Osteoblast (primary cell): ENCODE data around the gene SAXO1. TPM values are rescaled to one million over a fixed set of nuclear protein-coding genes. Genes with fewer than 3 reads are reported as not detected.
A peak's percentile ranks its signal among the peaks of the same experiment; 100 is the strongest.

Source experiments
- DNase-seq: peaks from one replicate; pipeline ENCODE4 v3.0.0; 2011; ENCODE audit warnings: low spot score, mixed read lengths; ENCODE audit not compliant: insufficient read length; ENCODE audit errors: missing footprints
- H2AFZ ChIP-seq: 2 replicates; pipeline ENCODE4 v1.6.0; 2011; ENCODE audit warnings: mild to moderate bottlenecking, low read length
- H3K27ac ChIP-seq: 2 replicates; pipeline ENCODE4 v1.5.1; 2011; ENCODE audit warnings: mild to moderate bottlenecking, low read depth, low read length, moderate library complexity
- H3K27me3 ChIP-seq: 2 replicates; pipeline ENCODE4 v1.6.0; 2012; ENCODE audit warnings: mild to moderate bottlenecking, control low read depth, inconsistent platforms, low read length, moderate library complexity; ENCODE audit not compliant: insufficient read depth
- H3K36me3 ChIP-seq: 2 replicates; pipeline ENCODE4 v1.5.1; 2011; ENCODE audit warnings: mild to moderate bottlenecking, low read length, control low read depth, moderate library complexity; ENCODE audit not compliant: insufficient read depth
- H3K4me1 ChIP-seq: 2 replicates; pipeline ENCODE4 v1.5.1; 2011; ENCODE audit warnings: mild to moderate bottlenecking, low read length, control low read depth, moderate library complexity; ENCODE audit not compliant: insufficient read depth
- H3K4me2 ChIP-seq: 2 replicates; pipeline ENCODE4 v1.6.0; 2011; ENCODE audit warnings: mild to moderate bottlenecking, low read length; ENCODE audit not compliant: insufficient read depth
- H3K4me3 ChIP-seq: fragments of 200-600 bp; sonication (generic); 3 replicates; pipeline ENCODE4 v1.5.1; 2012; ENCODE audit warnings: mild to moderate bottlenecking, low read length, inconsistent platforms; ENCODE audit not compliant: insufficient read depth
- H3K79me2 ChIP-seq: 2 replicates; pipeline ENCODE4 v1.6.0; 2012; ENCODE audit warnings: mild to moderate bottlenecking, low read length, control low read depth, inconsistent platforms; ENCODE audit not compliant: insufficient read depth
- H3K9me3 ChIP-seq: 2 replicates; pipeline ENCODE4 v1.5.1; 2011; ENCODE audit warnings: low read depth, low read length, control low read depth
- H4K20me1 ChIP-seq: 2 replicates; pipeline ENCODE4 v1.6.0; 2012; ENCODE audit warnings: mild to moderate bottlenecking, low read length, control low read depth; ENCODE audit not compliant: insufficient read depth
- total RNA-seq: library from RNA; depleted of rRNA; stranded (reverse); fragments of >200 nt; gene quantifications from 2 replicates; pipeline ENCODE4 v1.2.3, GENCODE V29; 2012
- TF ChIP-seq, protein P1 (sequence below): IDR thresholded peaks from 2 replicates; pipeline ENCODE4 v1.5.1; 2011; ENCODE audit warnings: mild to moderate bottlenecking, low read depth, low read length, moderate library complexity; ENCODE audit errors: extremely low read depth

Gene SAXO1
- total RNA-seq, 1 donor: under 0.01 TPM

DNA sequence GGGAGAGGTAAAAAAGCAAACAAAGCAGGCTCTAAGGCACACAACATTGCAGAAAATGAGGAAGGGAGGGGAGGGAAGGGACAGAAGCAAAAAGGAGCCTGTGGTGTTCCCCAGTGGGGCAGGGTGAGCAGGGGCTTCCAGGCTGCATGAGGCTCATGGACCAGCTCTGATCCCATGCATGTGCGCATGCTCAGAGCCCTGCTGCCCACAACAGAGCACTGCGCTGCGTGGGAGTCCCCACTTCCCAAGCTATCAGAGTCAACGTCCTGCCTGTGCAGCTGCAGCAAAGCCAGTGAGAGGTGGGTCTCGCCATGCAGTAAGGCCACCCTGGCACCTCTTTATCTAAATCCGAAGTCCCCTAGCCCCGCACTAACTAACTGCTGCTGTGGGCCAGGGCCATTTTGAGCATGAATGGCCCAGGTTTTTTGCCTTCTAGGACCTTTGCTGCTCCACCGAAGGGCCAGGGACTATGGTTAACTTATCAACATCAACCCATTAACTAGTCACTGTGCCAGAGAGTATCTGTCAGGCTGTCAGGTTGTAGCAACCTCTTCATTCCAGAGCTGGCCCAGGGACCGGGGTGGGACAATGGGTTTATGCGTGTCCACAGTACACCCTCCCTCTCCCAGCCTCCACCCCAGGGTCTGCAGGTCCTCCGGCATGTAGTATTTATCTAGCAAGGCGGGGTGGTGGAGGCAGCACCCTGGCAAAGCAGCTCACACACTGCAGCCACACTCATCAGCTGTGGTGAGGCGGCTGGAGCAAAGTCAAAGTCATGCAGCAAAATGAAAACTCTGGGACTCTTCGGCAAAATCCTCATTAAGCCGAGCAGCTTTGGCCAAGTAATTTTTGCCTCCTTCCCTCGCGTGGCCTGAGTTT lies 123.6 kb downstream of the SAXO1 start:
- DNase-seq: no peak
- H2AFZ ChIP-seq: no peak overlapping the region
- TF ChIP-seq, protein P1, sequence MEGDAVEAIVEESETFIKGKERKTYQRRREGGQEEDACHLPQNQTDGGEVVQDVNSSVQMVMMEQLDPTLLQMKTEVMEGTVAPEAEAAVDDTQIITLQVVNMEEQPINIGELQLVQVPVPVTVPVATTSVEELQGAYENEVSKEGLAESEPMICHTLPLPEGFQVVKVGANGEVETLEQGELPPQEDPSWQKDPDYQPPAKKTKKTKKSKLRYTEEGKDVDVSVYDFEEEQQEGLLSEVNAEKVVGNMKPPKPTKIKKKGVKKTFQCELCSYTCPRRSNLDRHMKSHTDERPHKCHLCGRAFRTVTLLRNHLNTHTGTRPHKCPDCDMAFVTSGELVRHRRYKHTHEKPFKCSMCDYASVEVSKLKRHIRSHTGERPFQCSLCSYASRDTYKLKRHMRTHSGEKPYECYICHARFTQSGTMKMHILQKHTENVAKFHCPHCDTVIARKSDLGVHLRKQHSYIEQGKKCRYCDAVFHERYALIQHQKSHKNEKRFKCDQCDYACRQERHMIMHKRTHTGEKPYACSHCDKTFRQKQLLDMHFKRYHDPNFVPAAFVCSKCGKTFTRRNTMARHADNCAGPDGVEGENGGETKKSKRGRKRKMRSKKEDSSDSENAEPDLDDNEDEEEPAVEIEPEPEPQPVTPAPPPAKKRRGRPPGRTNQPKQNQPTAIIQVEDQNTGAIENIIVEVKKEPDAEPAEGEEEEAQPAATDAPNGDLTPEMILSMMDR: no peak

DNA sequence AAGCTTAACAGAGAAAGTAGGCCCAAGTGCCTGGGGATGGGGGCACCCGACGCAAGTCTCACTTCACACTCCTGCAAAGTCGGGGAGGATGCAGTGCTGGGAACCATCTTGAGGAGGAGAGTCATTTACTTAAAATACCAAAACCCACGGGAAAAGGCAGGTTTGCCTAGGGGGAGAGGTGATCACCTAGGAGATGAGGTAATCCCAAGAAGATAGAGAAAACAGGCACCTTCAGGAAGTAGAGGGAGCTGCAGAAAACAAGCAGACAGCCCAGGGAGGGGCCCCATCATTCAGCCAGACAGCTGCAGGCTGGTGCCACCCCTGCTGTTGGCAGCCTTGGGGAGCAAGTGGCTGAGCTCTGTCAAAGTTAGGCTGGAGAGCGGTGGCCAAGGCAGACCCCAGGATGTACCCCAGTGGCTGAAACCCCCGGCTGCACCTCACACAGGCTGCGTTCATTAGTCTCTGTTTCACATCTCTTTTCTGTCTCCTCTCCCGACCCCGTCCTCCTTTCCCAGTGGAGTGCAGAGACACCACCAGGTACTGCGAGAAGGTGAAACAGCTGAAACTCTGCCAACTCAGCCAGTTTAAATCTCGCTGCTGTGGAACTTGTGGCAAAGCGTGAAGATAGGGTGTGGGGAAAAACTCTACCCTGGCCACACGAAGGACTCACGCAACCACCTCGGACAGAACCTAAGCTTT lies 124.9 kb downstream of the SAXO1 start:
- H3K4me3 ChIP-seq: no peak overlapping the region
- H3K27me3 ChIP-seq: no peaks in the 10 kb centered on the region
- H4K20me1 ChIP-seq: peaks cover 9% of the 10 kb centered on the region
- H3K4me2 ChIP-seq: no peak overlapping the region
- TF ChIP-seq, protein P1: no peak
- no peaks in the 10 kb centered on the region for H3K79me2 ChIP-seq
- peaks cover 52% of the 10 kb centered on the region for H3K36me3 ChIP-seq
- H3K4me1 ChIP-seq: peaks cover 41% of the 10 kb centered on the region
- no peak overlapping the region for H2AFZ ChIP-seq
- H3K9me3 ChIP-seq: no peaks in the 10 kb centered on the region
- H3K27ac ChIP-seq: no peak overlapping the region
- no peak for DNase-seq

More for the DNA sequence above, 123.6 kb downstream of the SAXO1 start:
- Histone ChIP-seq H3K9me3 (no peaks in the 10 kb centered on the region), H4K20me1 (peaks cover 9% of the 10 kb centered on the region), H3K27ac (no peak overlapping the region), H3K4me2 (no peak overlapping the region), H3K27me3 (no peaks in the 10 kb centered on the region), H3K4me3 (no peak overlapping the region), H3K36me3 (peaks cover 43% of the 10 kb centered on the region), H3K4me1 (peaks cover 41% of the 10 kb centered on the region), H3K79me2 (no peaks in the 10 kb centered on the region)

DNA sequence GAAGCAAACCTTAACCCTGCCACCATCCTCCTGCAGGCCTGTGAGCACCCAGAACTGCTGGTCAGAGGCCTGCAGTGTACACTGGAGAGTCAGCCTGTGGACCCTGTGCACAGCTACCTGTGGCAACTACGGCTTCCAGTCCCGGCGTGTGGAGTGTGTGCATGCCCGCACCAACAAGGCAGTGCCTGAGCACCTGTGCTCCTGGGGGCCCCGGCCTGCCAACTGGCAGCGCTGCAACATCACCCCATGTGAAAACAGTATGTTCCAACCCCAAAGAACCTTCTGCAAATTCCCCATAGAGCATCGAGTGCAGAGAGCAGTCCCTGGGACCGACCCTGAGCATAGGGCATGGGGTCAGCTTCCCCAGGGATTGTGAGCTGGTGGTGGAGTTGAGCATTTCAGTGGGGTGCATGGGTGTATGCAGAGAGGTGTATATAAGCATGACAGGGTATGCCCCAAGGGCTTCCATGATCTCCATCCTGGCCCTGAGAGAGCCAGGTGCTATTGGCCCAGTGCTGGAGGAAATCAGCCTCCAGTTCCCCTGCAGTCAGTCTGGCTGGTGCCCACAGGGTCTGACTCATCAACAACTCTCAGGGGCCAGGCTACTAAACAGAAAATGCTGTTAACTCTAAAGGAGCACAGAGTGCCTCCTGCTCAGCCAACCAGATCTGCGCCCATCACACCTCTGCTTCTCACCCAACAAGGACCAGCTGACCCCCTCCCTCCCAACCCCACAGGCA lies 126.2 kb downstream of the SAXO1 start:
- no peak overlapping the region for H3K4me3 ChIP-seq
- DNase-seq: peak; percentile 96
- no peaks in the 10 kb centered on the region for H3K27me3 ChIP-seq
- peaks cover 9% of the 10 kb centered on the region for H4K20me1 ChIP-seq
- H3K9me3 ChIP-seq: no peaks in the 10 kb centered on the region
- peak overlapping the region; percentile 41 for H3K4me2 ChIP-seq
- no peaks in the 10 kb centered on the region for H3K79me2 ChIP-seq
- peaks cover 41% of the 10 kb centered on the region for H3K4me1 ChIP-seq
- peak overlapping the region; percentile 73 for H3K27ac ChIP-seq
- H3K36me3 ChIP-seq: peaks cover 52% of the 10 kb centered on the region
- TF ChIP-seq, protein P1: no peak
- H2AFZ ChIP-seq: no peak overlapping the region
